Suppressor macrophage treated with lipopolysaccharide for 4 hours (primary cell): ENCODE measurements around the gene SLC38A9.

Experiments
- DNase-seq: peaks from one replicate; pipeline ENCODE4 v3.0.0-alpha.2; 2020

The SLC38A9 gene

GRCh38 chr5:55645304-55645703 lies 66.8 kb downstream of the SLC38A9 start:
- no peak for DNase-seq

GRCh38 chr5:55638455-55638854 lies 73.7 kb downstream of the SLC38A9 start:
- no peak for DNase-seq

GRCh38 chr5:55638051-55638450 lies 74.1 kb downstream of the SLC38A9 start:
- DNase-seq = no peak

- peak; percentile 78 for DNase-seq
Observed at GRCh38 chr5:55636683-55637082, 75.4 kb downstream of the SLC38A9 start.

GRCh38 chr5:55636177-55636576 lies 75.9 kb downstream of the SLC38A9 start:
- DNase-seq = no peak

GRCh38 chr5:55634866-55635265 lies 77.3 kb downstream of the SLC38A9 start:
- DNase-seq = no peak

GRCh38 chr5:55634209-55634805 lies 77.8 kb downstream of the SLC38A9 start:
- DNase-seq = no peak

GRCh38 chr5:55633574-55634208 lies 78.4 kb downstream of the SLC38A9 start:
- DNase-seq = no peak

GRCh38 chr5:55629815-55630214 lies 82.3 kb downstream of the SLC38A9 start:
- no peak for DNase-seq

GRCh38 chr5:55626790-55627189 lies 85.3 kb downstream of the SLC38A9 start:
- no peak for DNase-seq

- no peak for DNase-seq
Observed at GRCh38 chr5:55625913-55626312, 86.2 kb downstream of the SLC38A9 start.

- no peak for DNase-seq
Observed at GRCh38 chr5:55625589-55625909, 86.6 kb downstream of the SLC38A9 start.

GRCh38 chr5:55624841-55625588 lies 87.1 kb downstream of the SLC38A9 start:
- no peak for DNase-seq

- DNase-seq = no peak
Observed at GRCh38 chr5:55623789-55624188, 88.3 kb downstream of the SLC38A9 start.

GRCh38 chr5:55622460-55622859 lies 89.7 kb downstream of the SLC38A9 start:
- DNase-seq = no peak

GRCh38 chr5:55621229-55621628 lies 90.9 kb downstream of the SLC38A9 start:
- peak; percentile 19 for DNase-seq

- DNase-seq = no peak
Observed at GRCh38 chr5:55620766-55621160, 91.4 kb downstream of the SLC38A9 start.

- DNase-seq = no peak
Observed at GRCh38 chr5:55620009-55620765, 91.9 kb downstream of the SLC38A9 start.

GRCh38 chr5:55618318-55618717 lies 93.8 kb downstream of the SLC38A9 start:
- no peak for DNase-seq

GRCh38 chr5:55613112-55613868 lies 98.8 kb downstream of the SLC38A9 start:
- DNase-seq = no peak

- DNase-seq = no peak
Observed at GRCh38 chr5:55610542-55610941, 101.6 kb downstream of the SLC38A9 start.

GRCh38 chr5:55609413-55609812 lies 102.7 kb downstream of the SLC38A9 start:
- DNase-seq = no peak
